Mammary epithelial cell (primary cell): ENCODE results near the gene SWT1.

Experiments used
- CTCF ChIP-seq, 2 donors: IDR thresholded peaks in 1 of 2; conservative IDR thresholded peaks in 1 of 2; 2 replicates each; pipeline ENCODE4 v1.5.1; 2011 to 2012; ENCODE audit warnings: inconsistent platforms in 2 of 2, low read length in 2 of 2, mild to moderate bottlenecking in 2 of 2, control low read depth in 1 of 2, low read depth in 1 of 2; ENCODE audit not compliant: insufficient read depth in 1 of 2; ENCODE audit errors: extremely low read depth in 1 of 2
- EZH2 ChIP-seq: IDR thresholded peaks from 2 replicates; pipeline ENCODE4 v1.6.1; 2012; ENCODE audit warnings: low read length, inconsistent platforms, borderline replicate concordance

GRCh38 chr1:185158800-185159199 is 1.8 kb downstream of the SWT1 start:
- TF ChIP-seq CTCF (conservative IDR thresholded peaks at IDR 0.05 in 1 of 2, IDR thresholded peaks at IDR 0.05 in 1 of 2; ENCODE audit: extremely low read depth in 1 of 2, insufficient read depth in 1 of 2, low read depth in 1 of 2, low read length in 2 of 2) (no peak), EZH2 (no peak)
